ENCODE measurements around the gene ARHGAP32.

Gene ARHGAP32

DNA sequence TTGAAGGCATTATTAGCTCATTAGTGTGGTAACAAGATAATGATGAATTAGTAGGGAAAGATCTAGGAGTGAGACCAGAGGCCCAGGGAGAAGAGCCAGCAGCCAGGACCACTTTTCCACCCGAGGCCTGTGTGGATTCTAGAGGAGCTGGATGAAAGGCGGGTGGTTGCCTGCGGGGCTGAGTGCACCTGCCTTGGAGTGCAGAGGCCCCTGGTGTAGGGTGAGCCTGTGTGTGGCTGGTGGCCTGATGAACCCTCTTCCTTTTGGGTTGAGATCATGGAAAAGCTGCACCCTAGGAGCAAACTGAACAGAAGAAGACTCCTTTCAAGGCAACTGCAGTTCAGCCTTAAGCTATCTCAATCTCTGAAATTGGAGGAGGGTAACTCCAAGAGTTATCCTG is 243.5 kb downstream of the ARHGAP32 start:
- no peak for DNase-seq

DNA sequence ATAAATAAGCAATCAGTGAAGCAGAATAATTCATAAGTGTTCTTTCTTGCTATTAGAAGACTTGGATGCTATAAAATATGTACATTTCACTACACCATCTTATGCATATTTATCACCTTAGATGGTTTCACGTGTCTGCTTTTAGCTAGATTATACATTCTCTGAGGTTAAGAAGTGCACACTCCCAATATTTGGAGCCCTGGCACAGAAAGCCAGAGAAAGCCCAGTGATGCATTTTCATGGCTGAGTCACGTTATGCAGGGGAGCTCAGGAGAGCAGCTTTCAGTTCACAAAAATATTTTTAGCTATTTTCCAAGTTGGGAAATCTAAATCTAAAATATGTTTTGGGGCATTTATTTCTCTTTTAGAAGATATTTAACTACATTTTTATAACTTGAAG is 244.4 kb downstream of the ARHGAP32 start:
- no peak for DNase-seq

DNA sequence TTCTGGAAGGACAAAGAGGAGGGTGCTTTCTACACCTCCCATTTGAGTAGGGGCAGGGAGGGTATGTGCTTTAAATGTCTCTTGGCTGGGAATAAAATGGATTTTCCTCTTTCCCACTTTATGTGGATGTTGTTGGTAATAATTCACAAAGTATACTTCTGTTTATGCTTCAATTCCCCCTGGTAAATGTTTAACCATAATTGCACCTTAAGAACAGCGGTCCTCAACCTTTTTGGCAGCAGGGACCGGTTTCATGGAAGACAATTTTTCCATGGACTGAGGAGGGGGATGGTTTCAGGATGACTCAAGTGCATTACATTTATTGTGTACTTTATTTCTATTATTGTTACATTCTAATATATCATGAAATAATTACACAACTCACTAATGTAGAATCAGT is 245.5 kb downstream of the ARHGAP32 start:
- no peak for DNase-seq

DNA sequence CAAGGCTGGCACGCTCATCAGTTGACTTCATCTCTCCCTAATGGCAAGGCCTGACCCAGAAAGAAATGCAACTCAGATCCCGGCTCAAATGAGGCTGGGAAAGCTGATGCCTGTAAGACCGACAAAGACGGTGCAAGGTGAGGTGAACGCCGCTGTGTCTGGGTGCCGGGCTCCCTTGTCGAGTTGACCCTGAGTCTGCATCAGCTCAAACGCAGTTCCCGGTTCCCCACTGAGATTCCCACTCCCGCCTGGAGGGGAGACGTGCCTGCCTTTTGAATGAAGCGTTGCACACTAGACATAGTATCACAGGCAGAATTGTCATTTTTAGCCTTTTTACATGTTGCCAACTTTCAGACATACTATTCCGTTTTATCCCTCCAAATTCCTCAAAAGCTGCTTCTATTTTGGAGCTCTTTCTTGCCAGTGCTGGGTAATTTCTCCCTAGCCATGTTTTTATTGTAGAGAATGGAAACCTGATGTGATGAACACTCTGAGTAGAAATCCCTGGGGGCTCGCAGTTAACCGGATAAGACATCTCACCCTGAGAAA is 248.6 kb downstream of the ARHGAP32 start:
- DNase-seq: no peak

DNA sequence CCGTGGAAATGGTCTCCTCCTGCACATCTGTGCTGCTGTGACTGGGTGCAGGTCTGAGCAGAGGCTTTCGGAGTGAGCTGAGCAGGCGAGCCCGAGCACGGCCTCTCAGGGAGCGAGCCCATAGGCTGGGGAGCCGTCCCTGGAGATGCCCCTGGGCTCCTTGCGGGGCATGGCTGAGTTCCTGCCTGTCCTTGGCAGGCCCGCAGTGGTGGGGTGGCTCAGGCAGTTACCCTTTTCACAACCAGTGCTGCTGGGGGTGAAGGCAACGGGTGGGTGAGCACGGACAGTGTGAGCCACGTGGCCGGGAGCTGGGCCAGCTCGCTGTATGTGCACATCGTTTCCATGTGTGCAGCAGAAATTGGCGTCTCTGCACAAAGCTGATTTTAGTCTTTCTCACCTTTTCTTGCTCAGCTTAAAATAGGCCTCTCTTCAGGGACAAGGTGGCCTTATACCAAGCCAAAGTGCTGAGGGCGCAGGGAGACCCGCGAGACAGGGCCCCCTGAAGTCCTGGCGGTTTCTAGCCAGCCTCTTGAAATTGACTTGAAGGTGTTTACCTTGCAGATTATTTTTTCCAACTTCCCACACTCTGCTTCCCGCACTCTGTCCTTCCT is 249.2 kb downstream of the ARHGAP32 start, which contains the start of gene TP53AIP1:
TP53AIP1 (minus strand) TSS at position 55 of the 611 bp plus-strand sequence. CDS start 5,053 bp downstream, outside the sequence.
- DNase-seq: no peak

DNA sequence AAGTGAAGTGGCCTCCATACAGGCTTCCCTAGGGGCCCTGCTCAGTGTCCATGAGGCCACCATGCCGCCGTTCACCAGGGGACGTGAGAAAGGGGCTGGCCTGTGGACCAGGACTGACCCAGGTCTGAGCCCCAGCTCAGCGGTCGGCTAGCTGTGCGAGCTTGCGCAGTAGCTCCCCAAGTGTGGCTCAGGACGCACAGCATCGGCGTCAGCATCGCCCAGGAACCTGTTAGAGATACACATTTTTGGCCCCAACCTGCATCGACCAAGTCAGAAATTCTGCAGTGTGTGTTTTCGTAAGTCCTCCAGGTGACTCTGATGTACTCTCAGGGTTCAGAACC is 249.9 kb downstream of the ARHGAP32 start:
- DNase-seq: no peak

DNA sequence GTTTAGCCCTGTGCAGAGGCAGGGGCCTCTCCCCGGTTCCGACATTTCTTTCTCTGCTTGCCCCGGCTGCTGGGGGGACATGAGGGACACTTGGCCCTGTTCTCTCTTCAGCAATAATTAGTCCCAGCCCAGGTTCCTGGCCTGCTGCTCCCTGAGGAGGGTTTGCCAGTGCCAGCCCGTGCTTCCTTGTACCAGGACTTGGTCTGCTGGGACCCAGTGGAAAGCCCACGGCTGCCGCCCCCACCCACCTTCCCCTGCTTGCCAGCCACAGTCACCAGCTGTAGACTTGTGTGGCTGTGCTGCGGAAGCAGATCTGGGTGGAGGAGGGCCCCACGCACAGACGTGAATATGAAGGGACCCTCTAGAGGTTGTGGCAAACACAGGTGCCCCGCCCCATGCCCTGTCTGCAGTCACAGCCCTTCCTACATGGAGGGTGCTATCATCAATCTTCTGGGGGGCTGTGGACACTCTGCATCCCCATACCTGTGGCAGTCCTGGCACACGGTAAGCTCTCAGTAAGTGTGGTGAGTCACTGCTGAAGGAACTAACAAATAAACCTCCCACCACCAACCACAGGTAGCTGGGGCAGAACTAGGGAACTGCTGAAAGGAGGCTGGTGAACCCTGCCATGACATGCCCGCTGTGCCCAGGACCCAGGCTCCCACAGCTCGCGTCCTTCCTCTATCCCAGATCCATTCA is 250.4 kb downstream of the ARHGAP32 start:
- no peak for DNase-seq

DNA sequence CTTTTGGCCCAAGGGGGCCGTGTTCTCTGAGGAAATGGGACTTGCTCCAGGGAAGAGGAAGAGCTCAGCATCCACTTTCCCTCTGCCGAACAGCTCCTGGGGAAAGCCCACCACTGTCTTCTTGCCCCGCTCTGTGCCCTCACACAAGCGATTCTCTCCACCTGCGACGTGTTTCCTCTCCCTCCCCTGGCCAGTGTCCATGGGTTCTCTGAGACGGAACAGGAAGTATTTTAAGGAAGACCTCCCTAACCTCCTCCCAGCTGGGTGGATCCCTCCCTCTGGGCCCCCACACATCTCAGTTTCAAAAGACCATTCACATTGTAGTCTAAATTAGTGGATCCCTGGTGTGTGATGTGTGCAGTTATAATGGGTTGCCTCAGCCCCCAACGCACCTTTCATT is 251.0 kb downstream of the ARHGAP32 start:
- DNase-seq: no peak

DNA sequence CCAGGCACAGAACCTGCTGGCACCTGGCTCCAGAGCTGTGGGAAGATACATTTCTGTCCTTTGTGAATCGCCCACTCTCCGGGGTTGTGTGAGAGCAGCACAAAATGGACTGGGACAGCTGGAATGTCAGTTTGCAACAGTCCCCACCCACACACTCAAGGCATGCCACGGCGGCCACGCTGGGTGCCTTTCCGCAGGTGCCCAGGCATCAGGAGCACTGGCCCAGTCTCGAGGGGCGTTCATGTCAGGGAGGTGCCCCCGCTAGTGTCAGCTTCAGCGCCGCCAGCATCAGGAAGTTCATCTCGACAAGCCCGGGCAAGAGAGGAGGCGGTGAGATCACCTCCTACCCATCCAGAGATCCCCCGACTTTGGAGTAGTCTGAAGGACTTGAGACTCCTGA is 251.5 kb downstream of the ARHGAP32 start:
- no peak for DNase-seq

DNA sequence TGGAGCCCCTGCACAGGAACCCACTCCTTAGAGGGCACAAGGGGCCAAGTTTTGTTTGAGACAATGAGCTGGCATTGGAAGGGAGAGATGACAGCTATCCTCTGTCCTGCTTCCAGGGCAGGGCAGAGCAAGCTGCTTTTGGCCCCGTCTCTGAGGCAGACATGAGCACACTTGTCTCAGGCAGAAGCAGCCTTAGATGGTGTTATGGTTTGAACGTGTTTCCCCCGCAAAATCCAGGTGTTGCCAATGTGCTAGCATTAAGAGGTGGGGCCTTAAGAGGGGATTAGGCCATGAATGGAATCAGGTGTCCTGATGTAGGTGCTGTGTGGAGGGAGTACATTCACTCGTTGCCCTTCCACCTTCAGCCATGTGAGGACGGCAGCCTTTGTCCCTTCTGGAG is 252.0 kb downstream of the ARHGAP32 start:
- no peak for DNase-seq

DNA sequence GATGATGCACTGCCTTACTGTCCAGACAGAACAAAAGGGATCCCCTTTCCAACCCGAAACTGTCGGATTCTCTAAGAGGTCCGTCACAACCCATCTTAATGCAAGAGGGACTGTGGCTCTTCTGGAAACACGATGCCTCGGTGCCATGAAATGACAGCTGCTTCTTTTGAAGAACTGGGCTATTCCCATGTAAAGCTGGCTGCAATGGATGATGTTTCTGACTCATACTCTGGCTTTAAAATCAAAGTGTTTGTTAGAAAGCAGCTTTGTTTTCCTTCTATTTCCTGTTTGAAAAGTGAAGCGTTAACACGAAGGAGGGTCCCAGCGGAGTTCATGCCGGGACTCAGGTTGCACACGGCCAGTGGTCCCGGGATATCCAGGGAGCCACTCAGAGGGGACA is 252.5 kb downstream of the ARHGAP32 start:
- DNase-seq: no peak

DNA sequence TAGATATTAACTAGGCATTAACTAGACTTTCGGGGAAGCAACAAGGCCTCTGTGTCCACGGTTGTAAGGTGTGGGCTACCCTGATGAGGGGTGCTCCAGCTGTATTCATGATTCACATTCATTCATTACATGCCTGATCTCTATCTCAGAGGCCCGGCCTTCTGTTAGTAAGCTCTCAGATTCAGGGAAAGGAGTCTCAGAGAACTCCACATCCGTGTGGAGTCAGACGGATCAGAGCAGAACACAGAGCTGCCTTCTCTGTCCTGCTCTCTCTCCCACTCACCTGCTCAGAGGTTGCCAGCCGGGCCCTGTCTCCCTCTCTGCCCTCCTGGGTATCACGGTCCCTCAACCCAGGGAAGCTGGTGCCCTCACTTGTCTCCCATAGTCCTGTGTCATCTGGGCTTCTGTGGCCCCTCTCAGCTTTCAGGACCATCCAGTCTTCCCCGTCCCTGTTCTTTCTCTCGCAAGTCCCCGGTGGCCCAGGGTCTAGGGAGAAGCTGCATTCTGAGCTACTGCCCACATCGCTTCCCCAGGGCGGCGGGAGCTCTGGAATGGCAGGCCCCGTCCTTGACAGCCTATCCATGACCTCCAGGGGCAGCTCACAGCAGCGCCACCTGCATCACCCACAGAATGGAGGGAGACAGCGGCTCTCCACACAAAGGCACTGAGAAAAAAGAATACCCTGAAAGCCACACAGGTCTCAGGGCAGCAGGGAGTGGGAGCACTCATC is 253.8 kb downstream of the ARHGAP32 start:
- DNase-seq: no peak

DNA sequence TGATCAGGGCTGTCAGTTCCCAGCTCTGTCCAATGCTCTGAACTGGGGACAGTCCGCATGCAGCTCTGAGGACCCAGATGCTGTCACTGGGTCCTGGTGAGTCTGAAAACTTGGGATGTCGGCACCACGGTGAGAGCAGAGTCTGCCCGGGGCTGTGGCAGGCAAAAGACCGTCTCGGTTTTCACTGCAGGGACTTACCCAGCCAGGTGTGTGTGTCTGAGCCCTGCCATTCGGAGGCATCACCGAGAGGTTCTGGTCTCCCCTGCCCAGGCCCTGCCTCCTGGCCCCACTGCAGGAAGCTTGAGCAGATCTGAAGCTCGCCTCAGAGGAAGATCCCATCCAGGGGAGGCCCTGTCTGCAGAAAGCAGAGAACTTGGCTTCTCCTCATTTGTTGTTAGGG is 254.6 kb downstream of the ARHGAP32 start:
- DNase-seq: no peak

DNA sequence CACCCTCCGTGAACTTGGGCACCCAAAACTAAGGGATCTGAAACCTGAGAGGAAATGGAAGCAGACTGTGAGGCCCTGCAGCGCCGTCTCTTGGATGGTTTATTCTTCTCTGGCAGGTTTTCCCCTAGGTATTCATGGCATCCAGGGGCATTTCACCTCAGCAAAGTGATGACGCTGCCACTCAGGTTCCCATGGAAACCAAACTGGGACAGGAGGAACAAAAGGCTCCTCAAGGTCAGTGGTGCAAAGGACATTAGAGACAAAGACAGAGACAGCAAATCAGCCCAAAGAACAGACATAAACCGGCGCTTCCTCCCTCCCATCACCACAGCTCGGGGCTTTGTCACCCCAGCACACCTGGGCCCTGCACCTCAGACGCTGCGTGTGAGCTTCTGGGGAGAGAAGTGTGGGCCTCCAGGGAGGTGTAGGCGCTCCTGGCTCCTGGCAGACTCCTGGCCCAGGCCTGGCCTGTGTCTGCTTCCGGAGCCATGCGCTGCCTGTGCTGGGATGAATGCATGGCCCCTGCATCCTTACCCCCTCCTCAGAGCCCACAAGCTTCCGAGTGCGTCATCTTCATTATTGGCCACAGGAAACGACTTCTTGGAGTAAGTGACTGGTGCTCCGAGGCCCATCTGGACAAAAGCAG is 255.4 kb downstream of the ARHGAP32 start:
- DNase-seq: no peak

DNA sequence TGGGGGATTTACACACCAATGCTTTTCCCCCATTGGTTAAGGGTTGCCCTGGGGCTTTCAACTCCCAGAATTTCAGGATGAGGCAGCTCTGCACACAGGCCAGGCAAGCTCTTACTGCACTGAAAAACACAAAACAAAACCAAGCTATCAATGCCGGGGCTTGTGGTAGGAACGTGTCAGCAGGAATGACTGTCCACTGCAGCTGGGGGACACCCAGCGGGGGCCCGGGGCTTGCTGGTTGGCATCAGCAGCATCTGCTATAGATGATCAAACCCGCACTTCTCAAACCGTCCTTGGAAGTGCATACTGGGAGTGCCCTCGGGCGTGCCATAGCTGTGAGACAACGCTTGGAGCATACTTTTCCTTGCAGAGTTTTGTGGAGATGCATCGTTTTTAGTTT is 257.2 kb downstream of the ARHGAP32 start:
- DNase-seq: no peak

DNA sequence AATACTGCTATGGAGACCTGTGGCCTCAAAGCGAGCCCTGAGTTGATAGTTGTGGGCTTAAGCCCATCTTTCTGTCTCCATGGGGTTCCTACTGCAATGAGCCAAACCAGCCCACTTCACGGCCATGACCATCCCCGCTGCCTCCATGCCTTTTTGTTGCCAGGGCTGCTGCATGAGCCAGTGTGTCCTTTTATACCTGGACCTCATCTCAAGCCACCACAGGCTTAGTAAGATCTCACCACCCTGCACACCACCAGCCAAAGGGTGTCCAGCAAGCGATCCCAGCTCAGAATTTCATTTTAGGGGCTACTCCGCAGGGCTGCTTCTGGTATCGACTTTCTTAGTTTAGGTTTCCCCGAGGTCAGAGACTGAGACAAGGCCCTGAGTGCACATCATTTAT is 257.8 kb downstream of the ARHGAP32 start:
- DNase-seq: no peak

DNA sequence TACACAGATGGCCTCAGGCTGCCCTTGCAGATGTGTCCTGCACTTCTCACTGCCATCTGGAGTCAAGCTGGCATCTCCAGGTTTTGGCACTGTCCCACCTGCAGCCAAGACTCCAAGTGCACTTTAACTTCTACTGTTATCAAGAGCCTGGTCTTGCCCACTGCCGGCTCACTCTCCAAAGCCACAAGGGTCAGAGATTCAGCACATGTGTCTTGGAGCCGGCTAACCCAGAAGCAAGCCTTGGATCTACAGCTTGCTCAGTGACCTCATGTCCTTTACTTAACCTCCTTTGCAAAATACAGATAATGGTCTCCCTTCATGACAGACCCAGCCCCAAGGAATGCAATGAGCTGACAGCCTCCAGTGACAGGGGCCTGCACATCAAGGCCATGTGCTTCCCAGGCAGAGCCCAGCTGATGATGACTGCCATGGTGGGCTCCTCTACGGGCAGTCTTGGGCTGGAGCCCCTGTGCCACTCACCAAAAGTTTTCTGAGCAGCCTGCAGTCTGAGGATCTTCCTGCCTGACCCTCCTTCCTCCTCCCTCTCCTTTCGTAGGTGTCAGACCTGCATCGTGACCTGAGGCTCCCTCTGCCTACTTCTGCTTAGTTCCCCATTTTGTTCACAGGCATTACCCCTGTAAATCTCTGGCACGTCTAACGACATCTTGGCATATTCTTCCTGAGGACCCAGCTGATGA is 258.5 kb downstream of the ARHGAP32 start:
- DNase-seq: no peak

DNA sequence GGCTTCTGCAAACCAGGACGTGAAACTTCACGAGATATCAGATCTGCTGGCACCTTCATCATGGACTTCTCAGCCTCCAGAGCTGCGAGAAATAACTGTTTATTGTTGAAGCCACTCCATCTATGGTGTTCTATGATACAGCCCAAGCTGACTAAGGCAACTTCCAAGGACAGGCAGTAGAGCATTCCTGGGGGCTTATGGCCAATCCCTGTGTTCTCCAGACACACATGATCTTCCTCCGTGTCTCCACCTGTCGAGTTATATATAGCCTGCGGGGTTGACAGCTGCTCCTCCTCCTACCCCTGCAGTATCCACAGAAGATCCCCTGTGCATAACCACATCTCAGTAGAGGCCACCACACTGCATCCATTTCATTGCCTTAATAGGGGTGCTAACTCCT is 260.5 kb downstream of the ARHGAP32 start:
- no peak for DNase-seq

DNA sequence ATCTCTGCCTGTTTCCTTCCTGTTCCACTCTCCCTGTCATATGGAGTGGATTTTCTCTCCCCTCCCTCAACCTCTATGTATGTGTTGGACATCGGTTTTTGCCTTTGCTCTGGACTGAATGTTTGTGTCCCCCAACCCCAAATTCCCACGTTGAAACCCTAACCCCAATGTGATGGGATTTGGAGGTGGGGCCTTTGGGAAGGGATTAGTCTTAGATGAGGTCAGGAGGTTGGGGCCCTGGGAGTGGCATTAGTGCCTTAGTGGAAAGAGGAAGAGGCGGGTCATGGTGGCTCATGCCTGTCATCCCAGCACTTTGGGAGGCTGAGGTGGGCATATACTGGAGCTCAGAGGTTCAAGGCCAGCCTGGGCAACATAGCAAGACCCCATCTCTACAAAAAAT is 261.1 kb downstream of the ARHGAP32 start:
- DNase-seq: no peak

DNA sequence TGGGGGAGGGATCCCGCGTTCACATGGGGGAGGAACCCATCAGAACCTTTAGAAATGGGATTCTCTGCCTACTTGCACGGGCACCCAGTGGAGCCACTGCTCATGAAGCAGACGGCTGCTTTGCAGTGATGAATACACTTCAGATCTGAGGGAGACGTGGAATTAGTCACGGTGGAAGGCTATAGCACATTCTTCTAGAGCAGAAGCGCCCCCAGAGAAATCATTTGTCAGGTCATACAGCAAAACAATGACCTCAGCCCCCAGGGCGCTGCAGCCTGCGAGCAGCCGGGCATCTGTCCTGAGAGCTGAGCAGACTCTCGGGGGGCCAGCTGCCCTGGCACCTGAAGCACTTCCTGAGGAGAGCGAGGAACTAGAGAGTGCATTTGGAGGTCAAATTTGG is 262.1 kb downstream of the ARHGAP32 start:
- no peak for DNase-seq

DNA sequence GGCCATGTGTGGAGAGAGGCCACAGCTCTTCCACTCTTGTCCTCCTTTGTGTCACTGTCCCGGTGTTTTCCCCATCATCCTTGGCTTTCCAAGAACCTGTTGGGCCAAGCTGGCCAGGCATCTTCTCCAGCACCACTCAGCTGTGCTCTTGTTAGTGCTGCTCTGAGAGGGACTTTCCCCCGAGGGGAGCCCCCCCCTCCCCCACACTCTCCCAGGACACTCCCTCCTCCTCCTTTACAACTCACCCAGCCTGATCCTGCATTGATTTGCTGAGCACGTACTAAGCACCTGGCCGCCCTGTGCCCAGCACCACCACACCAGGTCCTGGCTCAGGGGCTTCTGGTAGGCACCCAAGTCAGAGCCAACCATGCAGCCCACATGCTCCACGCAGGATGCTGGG is 262.7 kb downstream of the ARHGAP32 start:
- DNase-seq: no peak

DNA sequence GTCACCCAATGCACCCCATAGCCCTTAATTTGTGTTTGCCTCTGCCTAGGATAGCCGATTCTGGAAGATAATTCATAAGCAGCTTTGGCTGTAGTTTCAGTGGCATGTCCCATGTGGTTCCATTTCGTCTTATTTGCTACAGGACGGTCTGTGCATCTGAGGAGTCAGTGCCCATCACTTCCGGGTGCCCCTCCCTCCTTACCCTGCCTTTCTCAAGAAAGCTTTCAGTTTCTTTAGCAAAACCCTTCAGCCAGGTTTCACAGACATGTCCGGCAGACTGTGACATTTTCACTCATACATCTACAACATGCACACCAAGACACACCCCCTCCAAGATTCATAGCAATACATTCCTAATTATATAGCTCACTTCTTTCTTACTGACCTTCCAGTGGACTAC is 263.7 kb downstream of the ARHGAP32 start:
- DNase-seq: peak; percentile 21 to 26
